Bone marrow (tissue), 2 donors: Measurements from ENCODE around the gene SF1.

Source experiments
- DNase-seq, 2 donors: peaks; one replicate each; lab custom pipeline; 2025; lab: John Stamatoyannopoulos, UW

SF1 gene

DNA sequence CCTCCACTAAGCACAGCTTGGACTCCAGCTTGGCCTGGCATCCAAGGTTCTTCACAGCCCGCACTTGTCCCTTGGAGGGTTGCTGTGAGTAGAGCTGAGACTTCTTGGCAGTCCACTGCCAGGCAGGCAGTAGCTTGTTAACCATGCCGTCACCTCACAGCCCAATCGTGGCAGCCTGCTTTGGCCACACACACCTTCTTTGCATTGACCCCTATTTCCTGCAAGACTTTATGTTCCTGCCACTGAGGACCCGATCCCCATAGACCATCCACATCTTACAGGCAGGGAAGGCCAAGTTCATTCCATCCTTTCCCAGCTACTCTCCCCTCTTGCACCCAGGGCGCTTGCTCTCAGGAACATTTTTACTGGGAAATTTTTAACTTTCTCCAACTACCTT, 16.1 kb downstream of the SF1 start:
- no peak for DNase-seq

DNA sequence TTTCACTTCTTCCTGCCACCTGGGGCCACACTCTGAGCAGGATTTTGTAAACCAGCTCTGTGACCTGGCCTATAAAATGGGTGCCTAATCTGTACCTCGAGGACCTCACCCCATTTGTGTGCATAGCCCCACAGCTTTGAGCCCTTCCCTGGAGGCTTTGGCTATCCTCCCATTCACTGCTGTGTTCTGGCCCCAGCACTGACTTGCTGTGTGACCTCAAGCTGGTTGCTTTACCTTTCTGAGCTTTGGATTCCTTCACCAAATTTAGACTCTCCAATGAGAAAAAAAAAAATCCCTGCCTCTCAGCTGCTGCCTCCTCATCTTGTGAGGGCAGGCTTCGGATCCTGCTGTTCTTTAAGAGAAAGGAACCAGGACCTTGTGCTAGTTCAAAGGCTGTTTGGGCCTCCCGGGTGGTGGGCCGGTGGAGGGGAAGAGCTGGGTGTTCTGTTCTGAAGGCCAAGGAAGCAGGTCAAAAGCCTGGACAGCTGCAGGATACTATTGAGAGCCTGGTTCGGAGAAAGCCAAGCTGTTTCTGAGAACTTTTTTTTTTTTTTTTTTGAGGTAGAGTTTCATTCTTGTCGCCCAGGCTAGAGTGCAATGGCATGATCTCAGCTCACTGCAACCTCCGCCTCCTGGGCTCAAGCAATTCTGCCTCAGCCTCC, 17.5 kb downstream of the SF1 start:
- no peak for DNase-seq

DNA sequence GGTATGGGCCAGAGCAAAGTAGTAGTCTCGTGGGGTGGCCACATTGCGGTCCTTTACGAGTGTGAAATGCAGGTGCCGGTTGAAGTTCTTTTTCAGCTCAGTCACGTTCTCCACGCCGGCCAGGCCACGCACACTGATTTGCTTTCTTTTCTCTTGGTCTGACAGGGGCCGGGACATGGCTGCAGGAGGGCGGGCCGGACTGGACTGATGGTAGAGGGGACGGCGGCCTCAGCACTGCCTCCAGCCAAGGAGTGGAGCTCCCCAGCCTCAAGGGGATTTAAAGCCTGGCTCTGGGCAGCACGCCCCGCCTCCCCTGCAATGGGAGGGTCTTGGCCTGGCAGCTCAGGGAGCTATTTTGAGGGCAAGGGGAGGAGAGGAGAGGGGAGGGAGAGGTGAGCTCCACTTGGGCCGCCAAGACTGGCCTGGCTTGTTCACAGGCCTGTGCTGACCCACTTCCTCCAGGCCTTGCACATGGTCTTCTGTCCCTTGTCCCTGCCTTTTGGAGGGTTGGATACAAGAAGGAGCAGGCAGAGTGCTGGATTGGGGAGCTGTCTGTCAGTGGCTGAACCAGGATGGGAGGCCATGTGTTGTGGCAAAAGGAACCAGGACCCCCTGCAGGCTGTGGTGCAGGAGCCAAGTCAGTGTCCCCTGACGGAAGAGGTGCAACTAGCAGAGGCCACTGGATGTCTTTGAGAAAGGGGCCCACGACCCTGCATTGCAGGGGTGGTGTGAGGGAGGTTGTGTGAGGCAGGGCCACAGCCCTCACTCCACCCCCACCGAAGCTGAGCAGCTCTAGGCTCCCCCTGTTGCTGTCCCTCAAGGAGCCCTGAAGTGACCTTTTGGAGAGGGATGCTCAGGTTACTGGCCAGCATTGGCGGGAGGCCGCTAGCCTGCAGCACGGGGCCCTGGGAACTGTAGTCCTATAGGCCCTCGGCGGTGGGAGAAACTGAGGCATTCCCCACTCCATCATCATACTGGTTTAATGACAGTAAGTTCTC, 18.3 kb downstream of the SF1 start, which contains the start of gene PYGM:
PYGM (minus strand) TSS at position 253 of the 998 bp plus-strand sequence; CDS start at position 177, 76 bp downstream.
- DNase-seq, result no peak

DNA sequence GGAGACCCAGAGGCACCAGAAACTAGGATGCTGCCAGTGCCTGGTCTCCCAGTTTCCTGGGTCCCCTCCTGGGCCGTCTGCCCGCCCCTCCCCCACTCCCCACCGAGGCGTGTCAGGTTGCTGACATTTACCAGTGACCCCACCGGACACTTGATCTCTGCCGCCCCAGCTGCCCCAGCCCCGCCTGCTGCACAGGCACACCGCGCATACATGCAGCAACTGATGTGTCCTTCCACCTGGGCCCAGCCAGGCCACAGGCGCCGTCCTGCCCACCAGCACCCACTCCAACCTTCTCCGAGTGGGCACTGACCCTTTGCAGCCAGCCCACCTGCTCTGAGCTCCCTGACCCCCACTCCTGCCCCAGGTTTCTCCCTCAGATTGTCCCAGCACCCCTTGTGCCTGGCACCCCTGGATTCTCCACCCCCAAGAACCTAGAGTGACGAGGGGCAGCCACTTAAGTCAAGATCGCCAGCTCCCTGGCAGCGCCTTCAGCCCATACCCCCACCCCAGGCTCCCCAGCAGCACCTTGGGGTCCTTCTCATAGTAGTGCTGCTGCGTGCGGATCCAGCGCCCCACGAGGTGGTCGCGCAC, 19.1 kb downstream of the SF1 start:
- no peak for DNase-seq

DNA sequence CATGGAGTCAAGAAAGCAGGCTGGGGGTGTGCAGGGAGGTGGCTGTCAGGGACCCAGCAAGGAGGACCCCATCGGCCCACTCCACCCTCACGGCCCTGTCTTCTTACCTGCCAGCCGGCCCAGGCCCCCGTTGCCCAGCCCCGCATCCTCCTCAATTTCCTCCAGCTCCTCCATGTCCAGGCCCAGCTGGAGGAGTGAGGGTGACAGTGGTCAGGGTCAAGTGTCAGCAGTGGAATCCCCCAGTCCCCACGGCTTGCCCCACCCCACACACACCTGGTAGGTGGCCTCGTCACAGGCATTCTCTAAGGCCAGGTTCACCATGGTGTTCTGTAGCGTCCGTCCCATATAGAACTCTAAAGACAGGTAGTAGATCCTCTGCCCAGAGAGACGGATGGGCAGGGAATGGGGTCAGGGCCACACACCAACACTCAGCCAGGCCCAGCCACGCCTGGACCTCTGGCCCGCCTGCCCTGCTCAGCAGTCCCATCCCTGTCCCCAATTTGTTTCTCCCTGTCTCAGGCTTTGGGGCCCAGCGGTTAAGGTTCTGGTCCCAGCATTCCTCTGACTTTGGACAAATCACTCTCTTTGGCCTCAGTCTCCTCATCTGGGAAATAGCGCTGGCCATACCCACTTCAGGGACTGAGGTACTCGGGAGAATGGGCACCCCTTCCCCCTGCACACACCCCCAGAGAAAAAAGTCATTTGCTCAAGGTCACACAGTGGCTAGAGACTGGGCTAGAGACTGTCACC, 19.8 kb downstream of the SF1 start:
- DNase-seq, result no peak

DNA sequence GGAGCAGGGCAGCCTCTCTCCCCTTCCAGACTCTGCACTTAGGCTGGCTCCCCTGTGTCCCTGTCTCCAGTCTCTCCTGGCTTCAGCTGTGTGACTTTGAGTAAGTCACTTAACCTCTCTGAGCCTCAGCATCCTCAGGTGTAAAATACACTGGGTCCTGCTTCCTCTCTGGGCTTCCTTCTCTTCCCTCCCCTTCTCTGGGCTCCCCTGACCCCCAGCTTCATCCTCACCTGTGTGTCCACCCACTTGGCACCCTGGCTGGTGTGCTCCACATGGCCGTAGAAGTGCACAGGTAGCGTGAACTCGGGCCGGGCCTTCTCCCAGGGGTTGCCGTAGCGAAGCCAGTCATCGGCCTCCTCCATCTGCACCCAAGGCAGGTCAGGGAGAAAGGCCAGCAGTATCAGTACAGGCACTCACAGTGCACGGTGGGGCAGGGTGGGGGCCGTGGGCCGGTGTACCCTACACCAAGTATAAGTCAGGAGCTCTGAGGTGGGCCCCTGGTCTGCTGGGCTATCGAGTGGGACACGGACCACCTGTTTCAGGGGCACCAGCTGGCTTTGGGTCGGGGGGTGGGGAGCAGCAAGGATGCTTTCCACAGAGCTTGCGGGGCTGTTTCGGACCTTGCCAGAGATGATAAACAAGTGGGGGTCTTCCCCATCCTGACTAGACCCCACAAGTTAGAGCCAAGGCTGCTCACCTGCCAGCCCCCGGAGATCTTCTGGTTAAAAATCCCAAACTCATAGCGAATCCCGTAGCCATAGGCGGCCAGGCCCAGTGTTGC, 20.6 kb downstream of the SF1 start:
- no peak for DNase-seq

DNA sequence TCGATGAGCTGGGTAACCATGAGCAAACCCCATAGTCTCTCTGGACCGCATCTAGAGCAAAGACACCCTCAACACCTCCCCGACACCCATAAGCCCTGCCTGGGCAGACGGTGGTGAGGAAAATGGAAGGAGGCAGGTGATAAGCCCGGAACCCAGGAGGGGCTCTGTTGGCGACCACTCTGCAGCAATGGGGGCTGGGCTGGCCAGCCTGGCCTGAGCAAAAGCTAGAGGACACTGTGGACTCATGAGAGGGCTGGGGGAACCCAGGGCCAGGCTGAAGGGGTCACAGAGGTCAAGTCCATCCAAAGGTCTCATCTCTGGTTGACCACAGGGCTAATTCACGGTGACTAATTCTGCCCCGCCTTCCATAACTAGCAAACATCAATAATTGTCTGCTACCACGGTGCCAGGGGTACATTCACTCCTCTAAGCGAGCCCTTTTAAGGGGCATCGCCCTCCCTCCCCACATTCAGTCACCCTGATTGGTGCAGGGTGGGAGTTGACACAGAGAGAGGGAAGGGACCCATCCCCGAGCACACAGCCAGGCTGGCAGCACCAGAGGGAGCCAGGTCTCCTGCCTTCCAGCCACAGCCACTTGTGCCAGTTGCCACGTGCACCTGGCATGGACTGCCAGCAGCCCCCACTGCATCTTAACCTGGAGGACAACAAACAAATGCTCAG, 22.5 kb downstream of the SF1 start:
- no peak for DNase-seq

DNA sequence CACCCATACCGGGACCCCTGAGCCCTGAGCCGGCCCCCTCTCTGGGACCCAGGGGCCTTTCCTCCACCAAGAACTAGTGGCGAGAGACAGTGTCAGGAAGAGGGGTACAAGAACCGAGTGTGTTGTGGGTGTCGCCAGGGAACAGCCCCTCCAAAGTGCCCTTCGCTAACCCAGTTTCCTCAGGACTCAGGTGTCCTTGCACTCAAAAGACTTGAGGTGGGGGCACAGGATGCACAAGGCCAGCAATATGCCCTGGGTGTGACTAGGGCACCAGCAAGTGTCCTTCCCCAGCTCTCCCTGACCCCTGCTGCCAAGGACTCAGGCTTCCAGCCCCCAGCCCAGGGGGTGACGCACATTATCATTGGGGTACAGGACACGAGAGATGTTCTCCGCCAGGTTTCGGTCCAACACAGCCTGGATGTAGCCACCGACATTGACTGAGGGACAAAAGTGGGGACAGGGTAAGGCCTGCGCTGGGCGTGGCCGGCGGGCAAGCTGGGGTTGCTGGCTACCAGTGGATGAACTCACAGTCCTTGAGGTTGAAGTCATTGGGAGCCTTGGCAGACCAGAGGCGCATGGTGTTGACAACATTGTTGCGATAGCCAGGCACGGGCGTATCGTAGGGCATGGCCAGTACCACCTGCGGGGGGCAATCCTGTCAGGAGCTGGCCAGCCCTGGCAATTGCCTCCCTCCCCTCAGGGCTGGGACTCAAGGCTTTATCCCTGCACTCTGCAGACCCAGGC, 23.3 kb downstream of the SF1 start:
- DNase-seq, result no peak

DNA sequence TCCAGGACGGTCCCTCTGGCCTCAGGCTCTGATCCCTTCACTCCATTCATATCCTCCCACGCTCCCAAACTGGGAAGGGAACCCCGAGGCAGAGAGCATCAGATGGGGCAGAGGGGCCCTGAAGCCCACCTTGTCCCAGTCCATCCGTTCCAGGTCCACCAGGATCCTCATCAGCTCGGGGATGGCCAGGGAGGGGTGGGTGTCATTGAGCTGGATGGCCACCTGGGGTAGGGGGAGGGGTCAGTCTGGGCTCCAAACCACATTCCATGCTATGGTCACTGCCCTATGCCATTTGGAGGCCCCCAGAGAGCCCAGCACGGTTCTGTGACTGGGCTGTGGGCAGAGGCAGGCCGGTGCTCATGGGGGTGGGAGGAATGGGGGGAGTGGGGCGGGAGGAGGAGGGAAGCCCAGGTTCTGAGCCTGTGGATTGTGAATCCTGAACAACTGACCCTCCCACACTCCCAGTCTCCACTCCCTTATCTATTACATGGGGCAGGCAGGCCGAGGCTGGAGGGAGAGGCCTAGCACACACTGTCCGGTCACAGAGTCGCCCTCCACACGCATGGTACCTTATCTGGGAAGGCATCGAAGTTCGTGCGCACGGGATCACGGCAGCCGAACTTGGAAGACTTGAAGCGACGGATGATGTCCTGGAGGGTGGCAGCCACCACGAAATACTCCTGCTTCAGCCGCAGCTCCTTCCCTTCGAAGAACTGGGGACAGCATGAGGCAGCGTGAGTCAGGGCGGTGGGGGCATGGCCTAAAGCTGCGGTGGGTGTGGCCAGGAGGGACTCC, 24.0 kb downstream of the SF1 start:
- DNase-seq, result no peak

DNA sequence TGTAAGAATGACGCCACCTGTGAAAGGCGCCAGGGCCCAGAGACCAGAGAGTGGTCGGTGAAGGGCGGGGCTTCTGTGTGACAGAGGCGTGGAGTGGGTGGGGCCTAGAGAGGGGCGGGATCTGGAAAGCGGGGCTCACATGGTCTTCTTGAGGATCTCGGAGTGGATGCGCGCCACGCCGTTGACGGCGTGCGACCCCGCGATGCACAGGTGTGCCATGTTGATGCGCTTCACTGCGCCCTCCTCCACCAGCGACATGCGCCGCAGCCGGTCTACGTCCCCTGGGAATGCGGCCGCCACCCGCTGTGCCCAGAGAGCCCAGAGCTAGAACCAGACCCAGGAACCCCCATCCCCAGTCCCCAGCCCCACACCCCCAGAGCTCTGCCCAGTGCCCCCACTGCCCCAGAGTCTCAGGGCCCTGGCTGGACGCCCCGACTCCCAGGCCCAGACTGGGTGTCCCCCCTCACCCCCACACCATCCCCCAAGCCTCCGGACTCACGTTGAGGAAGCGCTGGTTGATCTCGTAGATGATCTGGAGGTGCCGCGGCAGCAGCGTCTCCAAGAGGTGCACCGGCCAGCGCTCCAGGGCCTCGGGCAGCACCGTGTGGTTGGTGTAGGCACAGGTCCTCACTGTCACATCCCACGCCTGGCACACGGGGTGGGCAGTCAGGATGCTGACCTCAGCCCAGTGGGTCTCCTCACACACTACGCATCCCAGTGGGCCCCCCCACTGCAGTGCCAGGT, 24.8 kb downstream of the SF1 start:
- no peak for DNase-seq

DNA sequence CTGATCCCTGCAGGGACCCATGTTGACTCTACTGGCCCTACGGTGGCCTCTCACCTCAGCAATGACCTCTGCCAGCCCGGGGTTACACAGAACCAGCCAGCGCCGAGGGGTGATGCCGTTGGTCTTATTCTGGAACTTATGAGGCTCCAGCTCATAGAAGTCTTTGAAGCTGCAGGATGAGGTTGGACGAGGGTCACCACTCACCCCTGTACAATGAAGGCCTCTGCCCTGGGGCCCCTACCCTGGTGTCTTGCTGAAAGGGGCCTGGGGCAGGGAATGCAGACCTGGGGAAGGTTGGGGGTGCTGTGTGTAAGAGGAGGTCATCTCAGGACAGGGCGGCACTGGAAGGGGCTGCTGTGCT, 25.3 kb downstream of the SF1 start:
- no peak for DNase-seq

DNA sequence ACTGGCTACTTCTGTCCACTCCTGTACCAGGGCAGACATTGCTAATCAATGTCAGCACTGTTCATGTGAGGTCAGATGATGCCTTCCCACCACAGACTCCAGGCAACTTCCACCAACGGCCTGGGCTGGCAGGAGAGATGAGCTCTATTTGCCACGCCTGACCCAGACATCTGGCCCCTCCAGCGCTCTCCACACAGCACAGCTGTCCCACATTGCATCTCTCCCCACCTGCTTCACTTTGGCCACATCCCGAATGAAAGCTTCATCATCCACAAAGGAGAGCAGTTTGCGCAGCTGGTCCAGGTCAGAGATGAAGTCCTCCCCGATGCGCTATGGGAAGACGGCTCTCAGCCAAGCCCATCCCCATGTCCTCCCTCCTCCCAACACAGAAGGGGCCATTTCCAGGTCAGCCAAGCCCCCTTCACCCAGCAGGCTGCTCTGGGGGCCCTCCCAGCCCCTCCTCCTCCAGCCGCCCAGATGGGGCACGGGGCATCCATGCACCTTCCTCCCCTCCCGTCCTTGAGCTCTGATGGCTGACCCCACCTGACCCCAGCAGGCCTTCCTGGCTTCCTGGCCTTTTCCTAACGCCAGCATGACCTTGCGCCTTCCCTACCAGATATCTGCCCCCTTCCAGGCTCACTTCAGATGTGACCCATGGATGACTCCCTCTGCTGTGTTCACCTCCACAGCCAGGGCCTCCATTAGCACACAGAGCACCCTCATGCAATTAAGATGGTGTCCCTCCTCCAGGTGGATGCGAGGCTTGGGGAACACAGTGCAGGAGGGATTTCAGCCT, 26.0 kb downstream of the SF1 start:
- DNase-seq, result no peak

DNA sequence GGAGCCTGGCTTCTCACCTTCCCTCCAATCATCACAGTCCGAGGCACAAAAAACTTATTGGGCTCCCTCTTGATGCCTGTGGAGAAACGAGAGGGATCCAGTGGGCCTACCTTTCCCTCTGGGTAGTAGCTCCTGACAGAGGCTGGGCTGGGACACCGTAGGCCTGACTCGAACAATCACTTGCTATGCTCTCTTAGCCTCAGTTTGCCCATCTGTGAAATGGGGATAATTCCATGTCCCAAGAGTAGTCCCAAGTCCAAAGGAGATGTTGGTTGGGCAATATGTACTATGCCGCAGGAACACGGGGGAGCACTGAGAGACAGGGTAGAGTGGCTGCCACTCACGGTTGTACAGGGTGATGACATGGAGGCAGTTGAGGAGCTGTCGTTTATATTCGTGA, 26.8 kb downstream of the SF1 start:
- no peak for DNase-seq

DNA sequence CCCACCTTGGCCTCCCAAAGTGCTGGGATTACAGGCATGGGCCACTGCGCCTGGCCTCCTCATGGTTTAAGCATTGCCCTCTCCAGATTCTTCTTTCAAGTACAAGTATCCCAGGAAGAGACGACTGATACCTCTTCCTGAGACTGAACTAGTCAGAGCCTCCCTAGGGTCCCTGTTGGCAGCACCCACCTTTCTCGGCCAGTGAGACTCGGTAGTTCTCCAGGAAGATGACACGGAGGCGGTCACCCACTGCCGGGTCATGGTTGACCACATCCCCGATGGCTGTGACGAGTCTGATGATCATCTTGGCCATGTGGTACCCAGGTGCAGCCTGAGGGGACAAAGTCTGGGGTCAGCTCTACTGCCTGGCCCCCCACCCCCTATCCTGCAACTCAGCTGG, 27.2 kb downstream of the SF1 start:
- DNase-seq, result no peak

DNA sequence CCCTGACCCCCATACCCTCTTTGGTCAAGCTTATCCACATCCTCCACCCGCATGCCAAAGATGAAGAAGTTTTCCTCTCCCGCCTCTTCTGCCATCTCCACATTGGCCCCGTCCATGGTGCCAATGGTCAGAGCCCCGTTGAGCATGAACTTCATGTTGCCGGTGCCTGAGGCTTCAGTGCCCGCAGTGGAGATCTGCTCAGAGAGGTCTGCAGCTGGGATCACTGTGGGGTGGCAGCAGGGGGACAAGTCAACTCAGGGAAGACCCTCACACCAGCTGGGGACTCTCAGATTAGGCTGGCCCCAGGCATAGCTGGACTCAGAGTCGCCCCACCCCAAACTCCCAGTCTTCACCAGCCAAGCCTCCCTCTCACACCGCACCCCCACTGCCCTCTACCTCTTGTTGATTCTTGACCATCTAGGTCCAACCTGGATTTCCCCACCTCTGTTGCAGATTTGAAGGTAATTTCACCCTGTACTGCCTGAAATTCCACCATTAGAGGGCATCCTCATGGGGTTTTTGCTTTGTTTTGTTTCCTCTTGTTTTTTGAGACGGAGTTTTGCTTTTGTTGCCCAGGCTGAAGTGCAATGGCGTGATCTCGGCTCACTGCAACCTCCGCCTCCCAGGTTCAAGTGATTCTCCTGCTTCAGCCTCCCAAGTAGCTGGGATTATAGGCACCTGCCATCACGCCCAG, 27.8 kb downstream of the SF1 start:
- DNase-seq, result no peak

DNA sequence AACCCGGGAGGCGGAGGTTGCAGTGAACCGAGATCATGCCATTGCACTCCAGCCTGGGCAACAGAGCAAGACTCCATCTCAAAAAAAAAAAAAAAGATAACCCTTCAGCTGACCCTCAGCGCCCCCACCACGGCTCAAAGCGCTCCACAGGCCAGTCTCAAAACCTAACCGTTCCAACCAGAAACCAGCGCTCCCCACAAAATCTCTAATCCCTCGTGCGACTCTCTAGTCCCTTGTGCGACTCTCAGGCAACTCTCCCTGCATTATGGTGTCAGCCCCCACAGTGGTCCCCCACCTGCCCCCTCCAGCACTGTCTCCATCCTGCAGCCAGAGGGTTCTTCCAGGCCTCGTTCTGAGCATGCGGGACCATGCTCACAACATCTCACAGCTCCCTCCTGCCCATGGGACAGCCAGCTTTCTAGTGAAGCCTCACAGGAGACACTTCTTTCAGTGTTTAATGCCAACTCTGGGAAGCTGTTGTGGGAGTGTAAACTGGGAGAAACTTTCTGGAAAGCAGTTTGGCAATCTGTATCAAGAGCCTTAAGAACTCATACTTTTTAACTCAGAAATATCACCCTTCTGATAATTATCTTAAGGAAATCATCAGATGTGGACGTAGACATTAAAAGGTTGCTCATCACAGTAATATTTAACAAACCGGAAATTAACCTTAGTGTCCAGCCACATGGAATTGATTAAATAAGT, 30.2 kb downstream of the SF1 start:
- DNase-seq, result no peak
